GM12878 (cell line): Measurements from ENCODE around the gene ZNF777. TPM values are rescaled to one million over a fixed set of nuclear protein-coding genes. Genes with fewer than 3 reads are reported as not detected.

Source experiments
- ATAC-seq: fragments of 200-7000 bp; cut with Tn5 transposase; 3 replicates; pipeline ENCODE4 v1.9.1; 2020; ENCODE audit warnings: mild to moderate bottlenecking, moderate library complexity
- BruUV-seq: library from RNA; stranded (reverse); fragments of 400-500 nt; replicated peaks from 2 replicates; lab custom pipeline; 2021; lab: Mats Ljungman, UMichigan
- CTCF ChIA-PET: fragments of 300-600 bp; sonication (Branson Sonifier 250); formaldehyde crosslinking; extraction: SDS; loops from one replicate; lab custom pipeline; 2021; ENCODE audit warnings: inconsistent platforms; lab: Yijun Ruan, JAX
- POLR2A ChIA-PET: fragments of 350-600 bp; formaldehyde crosslinking; extraction: SDS; loops from one replicate; lab custom pipeline; 2021; ENCODE audit warnings: inconsistent platforms; lab: Charles Lee
- RAD21 ChIA-PET: fragments of 300-600 bp; sonication (Branson Sonifier 250); formaldehyde crosslinking; loops from one replicate; lab custom pipeline; 2023; ENCODE audit warnings: antibody characterized with exemption; ENCODE audit not compliant: unreplicated experiment; lab: Charles Lee
- SMC1A ChIA-PET: fragments of 300-600 bp; sonication (Branson Sonifier 250); formaldehyde crosslinking; loops from one replicate; lab custom pipeline; 2023; ENCODE audit not compliant: unreplicated experiment, uncharacterized antibody; lab: Charles Lee
- DNase-seq: peaks from one replicate; pipeline ENCODE4 v3.0.0-alpha.2; 2011; ENCODE audit warnings: low read depth, low spot score
- FAIRE-seq: peaks from 3 replicates; lab custom pipeline; 2011; peaks lifted over from hg19 to GRCh38; lab: Jason Lieb, UNC
- H2AFZ ChIP-seq: 2 replicates; pipeline ENCODE4 v1.6.0; 2011; ENCODE audit warnings: low read depth, low read length, control low read depth; ENCODE audit not compliant: control insufficient read depth
- H3K27ac ChIP-seq: 2 replicates; pipeline ENCODE4 v1.5.1; 2011; ENCODE audit warnings: control low read depth; ENCODE audit not compliant: control insufficient read depth, insufficient read depth
- H3K27me3 ChIP-seq, 2 experiments: replicated peaks in 1 of 2; 2 replicates each; pipeline versions ENCODE4 v1.6.0 to v1.6.1; 2011; ENCODE audit warnings: low read length in 1 of 2; ENCODE audit not compliant: control insufficient read depth in 2 of 2, insufficient read depth in 2 of 2
- H3K36me3 ChIP-seq, 2 experiments: 2 replicates each; pipeline ENCODE4 v1.5.1; 2011; ENCODE audit warnings: low read length in 1 of 2; ENCODE audit not compliant: control insufficient read depth in 2 of 2, insufficient read depth in 2 of 2
- H3K4me1 ChIP-seq: 2 replicates; pipeline ENCODE4 v1.6.1; 2011; ENCODE audit warnings: mild to moderate bottlenecking, low read length, moderate library complexity, mixed read lengths; ENCODE audit not compliant: control insufficient read depth, insufficient read depth
- H3K4me2 ChIP-seq: 2 replicates; pipeline ENCODE4 v1.6.0; 2011; ENCODE audit warnings: control low read depth; ENCODE audit not compliant: control insufficient read depth, insufficient read depth
- H3K4me3 ChIP-seq: fragments of 200-600 bp; sonication (generic); 2 replicates; pipeline ENCODE4 v1.5.1; 2016
- H3K79me2 ChIP-seq: 2 replicates; pipeline ENCODE4 v1.6.0; 2011; ENCODE audit warnings: low read length; ENCODE audit not compliant: control insufficient read depth, insufficient read depth
- H3K9ac ChIP-seq: 2 replicates; pipeline ENCODE4 v1.8.0; 2011; ENCODE audit warnings: low read length, control low read depth, mixed read lengths; ENCODE audit not compliant: control insufficient read depth, insufficient read depth
- H3K9me3 ChIP-seq: replicated peaks from 3 replicates; pipeline ENCODE4 v1.5.1; 2011; ENCODE audit warnings: mild to moderate bottlenecking, low read length; ENCODE audit not compliant: control insufficient read depth, insufficient read depth
- H4K20me1 ChIP-seq: 2 replicates; pipeline ENCODE4 v1.6.0; 2011; ENCODE audit not compliant: control insufficient read depth, insufficient read depth
- CBX5 ChIP-seq: sonication (generic); IDR thresholded peaks from 2 replicates; pipeline ENCODE4 v1.6.1; 2016; ENCODE audit warnings: low read depth, moderate library complexity, mild to moderate bottlenecking, inconsistent platforms
- KDM1A ChIP-seq: fragments of 200-600 bp; sonication (generic); IDR thresholded peaks from 2 replicates; pipeline ENCODE4 v1.6.1; 2016; ENCODE audit warnings: borderline replicate concordance
- NR2F1 ChIP-seq: fragments of 450-650 bp; conservative IDR thresholded peaks from 2 replicates; pipeline ENCODE4 v1.6.1; 2017; ENCODE audit warnings: mild to moderate bottlenecking
- PBX3 ChIP-seq: IDR thresholded peaks from 2 replicates; pipeline ENCODE4 v1.6.1; 2011; ENCODE audit warnings: mild to moderate bottlenecking, low read depth, low read length, moderate library complexity; ENCODE audit not compliant: insufficient replicate concordance
- SREBF1 ChIP-seq: IDR thresholded peaks from 2 replicates; pipeline ENCODE4 v1.6.1; 2012; ENCODE audit warnings: mild to moderate bottlenecking, low read length
- STAT3 ChIP-seq: IDR thresholded peaks from 2 replicates; pipeline ENCODE4 v1.6.1; 2011; ENCODE audit warnings: low read depth, low read length, improper control_type of control experiment
- TCF3 ChIP-seq: IDR thresholded peaks from 2 replicates; pipeline ENCODE4 v1.6.1; 2012; ENCODE audit warnings: low read depth, mild to moderate bottlenecking, low read length, borderline replicate concordance; ENCODE audit not compliant: insufficient read depth
- TCF7 ChIP-seq: IDR thresholded peaks from 2 replicates; pipeline ENCODE4 v1.6.1; 2014; ENCODE audit warnings: antibody characterized with exemption, borderline replicate concordance
- WGBS: methylation state at CpG from one replicate; pipeline ENCODE4 v1.1.6; 2016; ENCODE audit warnings: low lambda C conversion rate; ENCODE audit not compliant: insufficient replicate concordance, insufficient coverage; ENCODE audit errors: missing lambda C conversion rate; 5-methylcytosine and 5-hydroxymethylcytosine counted together
- in situ Hi-C: fragments of 300-500 bp; cut with MboI; formaldehyde crosslinking; loops from 9 replicates; pipeline ENCODE4 v1.14.3; 2018; ENCODE audit warnings: mixed read lengths
- intact Hi-C: fragments of 100-400 bp; cut with micrococcal nuclease; formaldehyde crosslinking; loops from one replicate; pipeline ENCODE4 v1.14.2; 2022; ENCODE audit not compliant: unreplicated experiment
- polyA plus RNA-seq, 11 experiments: library from polyadenylated mRNA; depleted of rRNA in 4 of 11; unstranded in 6 of 11; stranded (reverse) in 5 of 11; fragments of >200 nt; fragmentation: Nextera tagmentation in 4 of 11; fragmentation: Illumina TruSeq in 1 of 11; extraction: Ambion mirVana in 4 of 11; extraction: Trizol in 1 of 11; gene quantifications; 1 replicate in 1 of 11; 2 replicates in 10 of 11; pipeline versions ENCODE4 v1.2.1 to v1.2.3, GENCODE V29; 2011 to 2016; ENCODE audit warnings: inconsistent platforms in 2 of 11, missing spikeins in 2 of 11, low read depth in 1 of 11
- total RNA-seq, 4 experiments: library from RNA; depleted of rRNA in 3 of 4; stranded (reverse); fragments of >200 nt in 3 of 4; fragmentation: Illumina TruSeq in 1 of 4; extraction: Trizol in 1 of 4; gene quantifications; 2 replicates each; pipeline versions ENCODE4 v1.2.1 to v1.2.3, GENCODE V29; 2013 to 2021
- TF ChIP-seq, protein P1 (sequence below): fragments of 450-650 bp; IDR thresholded peaks from 2 replicates; pipeline ENCODE4 v1.6.1; 2017; ENCODE audit warnings: mild to moderate bottlenecking, low read depth, inconsistent platforms; ENCODE audit not compliant: poor library complexity, severe bottlenecking

ZNF777 gene
- total and polyA plus RNA-seq, 10 of the 15 experiments (the other 5 are each of a cell fraction or from before 2014, with no cell fraction given), result 0.03 to 16.0 (median 3.7) TPM

- TF ChIP-seq STAT3 (no peak), SREBF1 (no peak), TCF3 (no peak), TCF7 (no peak), CBX5 (no peak), KDM1A (no peak)
- TF ChIP-seq, protein P1, sequence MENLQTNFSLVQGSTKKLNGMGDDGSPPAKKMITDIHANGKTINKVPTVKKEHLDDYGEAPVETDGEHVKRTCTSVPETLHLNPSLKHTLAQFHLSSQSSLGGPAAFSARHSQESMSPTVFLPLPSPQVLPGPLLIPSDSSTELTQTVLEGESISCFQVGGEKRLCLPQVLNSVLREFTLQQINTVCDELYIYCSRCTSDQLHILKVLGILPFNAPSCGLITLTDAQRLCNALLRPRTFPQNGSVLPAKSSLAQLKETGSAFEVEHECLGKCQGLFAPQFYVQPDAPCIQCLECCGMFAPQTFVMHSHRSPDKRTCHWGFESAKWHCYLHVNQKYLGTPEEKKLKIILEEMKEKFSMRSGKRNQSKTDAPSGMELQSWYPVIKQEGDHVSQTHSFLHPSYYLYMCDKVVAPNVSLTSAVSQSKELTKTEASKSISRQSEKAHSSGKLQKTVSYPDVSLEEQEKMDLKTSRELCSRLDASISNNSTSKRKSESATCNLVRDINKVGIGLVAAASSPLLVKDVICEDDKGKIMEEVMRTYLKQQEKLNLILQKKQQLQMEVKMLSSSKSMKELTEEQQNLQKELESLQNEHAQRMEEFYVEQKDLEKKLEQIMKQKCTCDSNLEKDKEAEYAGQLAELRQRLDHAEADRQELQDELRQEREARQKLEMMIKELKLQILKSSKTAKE, result no peak
Observed at GRCh38 chr7:149471289-149471953, 10.6 kb upstream of the ZNF777 start (continued).

GRCh38 chr7:149469806-149470205 lies 8.9 kb upstream of the ZNF777 start:
- Histone ChIP-seq H3K4me3 (no peak overlapping the region), H2AFZ (no peak overlapping the region), H3K4me2 (no peak overlapping the region), H3K9me3 (no peaks in the 10 kb centered on the region; the same call in 1 of the 3 replicates), H4K20me1 (no peaks in the 10 kb centered on the region), H3K27ac (no peak overlapping the region), H3K4me1 (no peaks in the 10 kb centered on the region), H3K36me3 (peaks cover 0 to 12% of the 10 kb centered on the region in 2 experiments; a peak in 2 of 4 replicates), H3K79me2 (no peaks in the 10 kb centered on the region), H3K27me3 (no peaks in the 10 kb centered on the region), H3K9ac (no peak overlapping the region)
- no TSS peak for BruUV-seq
- intact Hi-C loops, result no loop called here
- POLR2A ChIA-PET, result no interaction called here
- DNase-seq (no peak), FAIRE-seq (no peak), ATAC-seq (no peak)
- in situ Hi-C loops, result no loop called here
- RAD21 ChIA-PET, result no interaction called here
- 96% methylated on average over 8 of the region's 8 CpGs for WGBS
- SMC1A ChIA-PET, result no interaction called here
- TF ChIP-seq NR2F1, result no peak
- TF ChIP-seq PBX3, result no peak
- CTCF ChIA-PET, result no interaction called here
